GM19452 (cell line): ENCODE data around the gene NUMA1.

Experiments
- ATAC-seq: cut with Tn5 transposase; IDR thresholded peaks from one replicate; pipeline ENCODE4 v1.9.1; 2021; ENCODE audit not compliant: unreplicated experiment

The NUMA1 gene

GRCh38 chr11:72018171-72018570, 62.2 kb downstream of the NUMA1 start:
- ATAC-seq = no peak

- ATAC-seq = no peak
Measured at GRCh38 chr11:72015511-72016061, 64.8 kb downstream of the NUMA1 start.

GRCh38 chr11:72014761-72015320, 65.5 kb downstream of the NUMA1 start:
- no peak for ATAC-seq

DNA sequence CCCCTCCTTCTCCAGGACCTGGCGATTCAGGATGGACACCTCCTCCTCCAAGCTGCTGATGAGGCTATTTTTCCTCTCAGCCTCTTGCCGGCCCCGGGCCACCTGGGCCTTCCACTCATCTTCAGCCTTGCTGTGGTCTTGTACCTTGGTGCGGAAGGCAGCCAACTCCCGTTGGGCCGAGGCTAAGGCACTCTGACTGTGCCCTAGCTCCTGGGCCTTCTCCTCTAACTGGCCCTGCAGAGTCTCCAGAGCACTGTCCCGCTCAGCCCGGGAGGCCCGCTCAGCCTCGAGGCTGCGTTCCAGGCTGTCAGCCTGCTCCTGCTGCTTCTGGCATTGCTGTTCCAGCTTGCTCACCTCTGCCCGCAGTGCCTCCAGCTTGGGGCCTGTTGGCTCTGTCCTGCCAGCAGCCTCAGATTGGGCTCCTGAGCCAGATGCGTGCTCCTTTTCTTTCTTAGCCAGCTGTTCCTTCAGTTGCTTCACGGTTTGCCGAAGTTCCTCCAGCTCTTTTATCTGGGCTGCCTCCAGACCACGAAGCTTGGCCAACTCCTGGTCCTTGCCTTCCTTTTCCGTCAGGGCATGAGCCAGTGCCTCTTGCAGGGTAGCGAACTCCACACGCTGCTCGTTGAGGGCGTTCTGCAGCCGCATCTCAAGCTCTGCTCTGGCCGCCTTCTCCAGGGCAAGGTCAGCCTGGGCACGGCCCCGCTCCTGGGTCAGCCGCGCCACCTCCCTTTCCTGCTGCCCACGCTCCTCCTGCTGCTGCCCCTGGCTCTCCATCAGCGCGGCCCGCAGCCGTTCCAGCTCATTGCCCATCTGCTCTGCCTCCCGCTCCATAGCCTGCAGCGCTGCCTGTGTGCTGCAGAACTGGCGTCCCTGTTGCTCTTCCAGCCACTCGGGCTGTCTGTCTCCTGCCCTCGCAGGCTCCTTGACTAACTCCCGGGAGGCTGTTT, 66.3 kb downstream of the NUMA1 start:
- no peak for ATAC-seq

- no peak for ATAC-seq
Measured at GRCh38 chr11:72012897-72013721, 67.2 kb downstream of the NUMA1 start.

DNA sequence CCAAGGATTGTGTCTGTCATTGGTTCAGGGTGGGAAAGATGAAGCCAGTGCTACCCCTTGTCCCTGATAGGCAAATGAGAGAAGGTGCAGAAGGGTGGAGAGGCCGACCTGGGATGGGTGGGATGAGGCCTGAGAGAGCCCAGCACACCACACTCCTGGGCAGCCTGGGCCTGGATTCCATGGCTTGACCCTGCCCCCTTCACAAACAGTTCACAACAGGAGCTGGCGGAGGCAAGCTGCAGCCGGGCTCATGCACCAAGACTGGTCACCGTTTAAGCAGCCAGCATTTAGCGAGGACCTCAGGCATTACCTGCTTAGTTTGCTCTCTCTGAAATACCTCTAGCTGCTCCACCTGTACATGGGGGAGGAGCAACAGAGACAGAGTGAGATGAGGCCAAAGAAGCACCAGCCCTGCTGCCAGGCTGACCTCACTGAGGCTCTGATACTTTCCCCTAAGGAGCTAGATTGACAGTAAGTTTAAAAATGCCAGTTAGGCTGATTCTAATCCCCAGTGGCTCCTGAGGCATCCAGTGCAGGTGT, 68.2 kb downstream of the NUMA1 start:
- no peak for ATAC-seq

DNA sequence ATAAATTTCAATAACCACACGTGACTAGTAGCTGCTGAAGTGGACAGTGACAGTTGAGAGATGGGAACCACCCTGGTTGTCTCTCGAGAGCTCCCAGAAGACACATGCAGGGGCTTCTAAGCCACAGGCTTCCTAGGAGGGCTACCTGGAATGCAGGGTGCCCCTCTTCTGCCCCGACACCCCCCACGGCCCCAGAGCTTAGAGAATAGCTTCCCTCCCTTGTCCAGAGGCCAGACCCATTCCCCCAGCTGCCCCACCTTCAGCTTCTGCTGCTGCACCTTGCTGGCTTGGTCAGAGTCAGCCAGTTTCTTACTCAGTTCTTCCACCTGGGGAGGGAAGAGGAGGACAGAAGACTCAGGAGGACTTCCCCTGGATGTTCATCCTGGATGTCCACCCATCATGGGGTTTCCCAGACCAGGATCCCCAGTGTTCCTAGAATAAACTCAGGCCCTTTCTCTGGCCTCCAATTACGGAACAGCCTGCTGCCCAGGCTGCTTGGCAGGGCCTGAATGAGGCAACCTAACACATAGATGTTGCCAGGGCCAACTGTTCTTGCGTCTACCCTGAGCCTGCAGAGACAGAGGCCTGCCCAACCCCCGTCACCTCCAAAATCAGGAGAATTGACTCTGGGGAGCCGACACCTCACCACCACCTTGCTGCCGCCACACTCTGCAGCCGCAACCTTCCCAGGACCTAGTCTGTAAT, 69.7 kb downstream of the NUMA1 start:
- no peak for ATAC-seq

- no peak for ATAC-seq
Measured at GRCh38 chr11:72009156-72009555, 71.2 kb downstream of the NUMA1 start.

- no peak for ATAC-seq
Measured at GRCh38 chr11:72008728-72009127, 71.6 kb downstream of the NUMA1 start.

GRCh38 chr11:72007587-72007986, 72.8 kb downstream of the NUMA1 start:
- ATAC-seq = no peak

DNA sequence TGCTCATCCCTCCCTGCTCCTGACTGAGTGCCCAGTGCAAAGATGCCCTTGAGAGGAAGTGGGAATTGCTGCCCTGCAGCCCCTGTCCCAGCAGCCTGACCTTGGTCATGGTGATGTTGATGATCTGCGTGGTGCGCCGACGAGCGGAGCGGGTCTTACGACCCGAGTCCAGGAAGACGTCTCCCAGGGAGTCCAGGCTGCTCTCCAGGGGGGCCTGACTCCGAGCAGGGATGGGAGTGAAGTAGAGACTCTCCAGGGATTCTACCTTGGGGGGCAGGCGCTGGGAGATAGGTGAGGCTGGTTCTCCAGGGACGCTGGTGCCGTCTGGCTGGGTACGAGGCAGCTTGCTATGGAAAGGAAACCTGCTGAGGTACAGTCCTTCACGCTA, 73.3 kb downstream of the NUMA1 start:
- ATAC-seq = no peak

- ATAC-seq = no peak
Measured at GRCh38 chr11:72006309-72007088, 73.8 kb downstream of the NUMA1 start.

DNA sequence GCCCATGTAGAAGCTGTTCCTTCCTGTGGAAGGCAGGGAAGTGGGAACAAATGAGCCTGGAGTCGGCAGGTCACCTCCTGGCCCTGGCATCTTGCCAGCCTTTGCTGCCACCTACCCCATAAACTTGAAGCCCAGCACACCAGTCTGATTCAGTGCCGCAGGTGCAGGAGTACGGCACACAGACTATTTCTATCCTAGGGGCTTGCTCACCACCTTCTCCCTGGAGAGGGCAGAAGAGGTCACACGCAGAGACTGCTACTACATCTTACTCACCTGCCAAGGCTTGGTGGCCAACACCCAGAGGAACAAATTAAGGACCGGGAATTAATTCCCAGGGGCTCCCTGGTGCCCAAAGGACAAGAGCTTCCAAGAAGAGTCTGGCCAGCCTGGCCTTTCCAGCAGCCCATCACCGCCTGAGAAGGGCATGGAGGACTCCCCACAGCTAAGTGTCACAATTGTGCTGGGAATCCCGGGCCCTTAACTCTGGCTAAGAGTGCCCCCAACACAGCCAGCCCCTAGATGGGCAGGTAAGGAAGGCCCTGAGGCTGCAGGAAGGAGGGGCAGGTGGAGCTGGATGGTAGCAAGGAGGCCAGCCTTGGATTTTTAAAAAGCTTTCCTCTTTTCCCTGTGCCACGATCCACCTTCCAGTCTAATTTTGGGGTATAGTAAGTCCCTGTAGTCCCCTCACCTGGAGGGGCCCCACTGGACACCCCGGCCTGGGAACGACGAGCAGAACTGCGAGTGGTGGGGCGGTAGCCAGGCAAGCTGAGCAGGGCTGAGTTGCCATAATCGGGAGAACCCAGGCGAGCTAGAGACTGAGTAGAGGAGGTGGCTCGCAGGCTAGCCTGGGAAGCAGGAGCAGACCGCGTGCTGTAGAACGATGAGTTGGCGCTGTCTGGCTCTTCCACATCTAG, 74.7 kb downstream of the NUMA1 start:
- no peak for ATAC-seq

DNA sequence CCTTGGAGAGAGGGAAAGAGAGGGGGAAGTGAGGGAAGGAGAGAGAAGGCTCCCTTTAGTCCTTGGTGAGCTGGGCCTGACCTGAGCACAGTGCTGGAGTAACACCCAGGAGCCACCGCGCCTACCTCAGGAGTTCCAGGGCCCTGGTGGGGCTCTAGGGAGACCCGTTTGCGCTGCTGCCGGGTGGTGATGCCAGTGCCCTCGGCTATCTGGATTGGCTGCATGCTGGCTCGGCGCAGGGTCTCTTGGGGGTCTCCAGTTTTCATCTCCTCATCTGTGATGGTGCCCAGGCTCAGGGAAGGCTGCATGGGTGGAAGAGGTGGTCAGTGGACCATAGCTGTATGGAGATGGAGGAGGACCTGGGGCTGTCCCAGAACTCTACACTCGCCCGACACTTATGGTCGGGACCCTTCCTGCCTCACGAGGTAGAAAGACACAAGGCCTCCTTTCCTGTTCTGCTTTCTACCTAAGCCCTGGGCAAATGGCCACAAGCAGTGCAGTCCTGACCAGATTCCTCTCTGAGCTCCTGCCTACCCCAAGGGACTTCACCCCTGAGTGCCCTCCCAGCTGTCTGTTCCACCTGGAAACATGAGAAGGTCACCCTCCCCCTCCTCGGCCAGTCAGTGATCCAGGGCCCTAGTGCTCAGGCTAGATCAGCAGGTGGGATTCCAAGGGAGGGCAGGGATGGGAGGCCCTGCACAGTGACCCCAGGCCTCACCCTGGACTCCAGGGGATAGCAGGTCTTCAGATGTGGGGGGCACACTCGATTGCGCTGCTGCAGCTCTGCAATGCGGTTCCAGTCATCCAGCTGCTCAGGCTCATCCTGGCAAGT, 75.6 kb downstream of the NUMA1 start:
- ATAC-seq = no peak

DNA sequence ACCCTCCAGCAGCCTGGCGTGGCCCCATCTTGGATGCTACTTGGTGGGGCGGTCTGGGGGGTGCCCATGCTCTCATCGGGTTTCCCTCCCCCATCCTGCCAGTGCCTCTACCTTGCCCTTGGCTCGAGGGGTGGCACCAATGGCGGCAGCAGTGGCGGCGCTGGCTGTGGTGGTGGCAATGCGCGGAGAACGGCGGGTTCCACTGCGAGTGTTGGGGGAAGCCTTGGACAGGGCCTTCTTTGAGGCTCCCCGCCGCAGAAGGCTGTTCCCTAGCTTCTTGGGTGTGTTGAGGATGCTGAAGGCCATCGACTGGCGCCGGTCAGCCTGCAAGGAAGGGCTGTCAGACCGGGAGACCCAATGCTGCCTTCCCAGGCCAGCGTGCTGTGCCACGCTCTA, 76.6 kb downstream of the NUMA1 start:
- no peak for ATAC-seq

DNA sequence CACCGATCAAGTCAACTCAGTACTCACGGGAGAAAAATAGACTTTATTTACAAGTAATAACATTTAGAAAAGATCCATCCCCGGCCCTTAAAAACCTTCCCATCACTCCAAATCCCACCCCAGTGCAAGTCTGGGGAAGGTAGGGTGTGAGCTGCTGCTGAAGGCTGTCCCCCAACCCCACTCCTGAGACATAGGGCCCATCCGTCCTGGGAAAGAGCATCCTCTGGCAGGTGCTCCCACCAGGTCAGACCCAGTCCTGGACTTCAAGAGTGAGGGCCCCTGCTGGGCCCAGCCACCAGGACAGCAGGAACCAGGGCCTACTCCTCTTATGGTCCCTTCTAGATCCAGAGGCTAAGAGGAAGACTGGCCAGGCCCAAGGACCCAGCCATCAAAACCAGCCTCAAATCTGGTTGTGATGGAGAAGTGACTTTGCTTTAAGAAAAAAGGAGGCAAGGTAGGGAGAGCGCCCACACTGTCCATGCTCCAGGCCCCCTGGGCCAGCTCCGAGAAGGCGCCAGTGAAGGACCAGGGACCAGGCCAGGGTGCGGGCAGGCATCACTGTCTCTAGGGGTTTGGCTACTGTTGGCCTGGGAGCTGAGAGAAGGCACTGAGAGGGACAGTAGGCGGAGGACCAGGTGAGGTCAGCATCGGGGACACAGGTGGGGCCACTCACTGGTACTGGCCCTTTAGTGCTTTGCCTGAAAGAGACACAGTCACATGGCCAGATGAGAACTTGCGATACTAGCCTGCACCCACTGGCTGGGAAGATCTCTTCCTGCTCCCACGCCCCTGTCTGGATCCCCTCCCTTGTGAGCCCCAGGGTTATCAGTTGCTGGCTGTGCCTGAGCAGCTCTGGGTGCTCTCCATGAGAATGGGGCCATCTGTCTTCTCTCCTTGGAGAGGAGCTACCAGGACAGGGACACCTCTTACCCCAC, 77.2 kb downstream of the NUMA1 start:
- ATAC-seq = no peak
